Frontal cortex (tissue), 4 donors: Measurements from ENCODE around the gene TGFB1. TPM values are rescaled to one million over a fixed set of nuclear protein-coding genes. Genes with fewer than 3 reads are reported as not detected.
"Not testable (repeated sequence)": the region's sequence is repeated elsewhere in the genome, so short reads cannot be mapped to it uniquely, and the experiment has no call there.

Experiments
- DNase-seq, 2 donors: peaks; one replicate each; pipeline ENCODE4 v3.0.0; 2012; ENCODE audit warnings: low spot score in 2 of 2
- FAIRE-seq: peaks from 2 replicates; lab custom pipeline; 2012; peaks lifted over from hg19 to GRCh38; lab: Jason Lieb, UNC
- total RNA-seq: library from RNA; depleted of rRNA; stranded (reverse); fragments of >200 nt; gene quantifications from one replicate; pipeline ENCODE4 v1.2.3, GENCODE V29; 2014
- donor health status: control.
- donor health status: control.
- donor health status: control.

TGFB1 gene
- total RNA-seq, 1 donor from 2014 or later = 0.41 TPM

DNA sequence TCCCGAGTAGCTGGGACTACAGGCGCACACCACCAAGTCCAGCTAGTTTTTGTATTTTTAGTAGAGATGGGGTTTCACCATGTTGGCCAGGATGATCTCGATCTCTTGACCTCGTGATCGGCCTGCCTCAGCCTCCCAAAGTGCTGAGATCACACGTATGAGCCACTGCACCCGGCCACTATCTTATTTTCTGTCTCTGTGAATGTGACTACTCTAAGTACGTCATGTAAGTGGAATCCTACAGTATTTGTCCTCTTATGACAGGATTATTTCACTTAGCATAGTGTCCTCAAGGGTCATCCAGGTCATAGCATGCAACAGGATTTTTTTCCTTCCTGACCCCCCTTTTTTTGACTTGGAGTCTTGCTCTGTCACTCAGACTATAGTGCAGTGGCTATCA, 17.8 kb upstream of the TGFB1 start:
- FAIRE-seq = no peak
- no peak for DNase-seq

DNA sequence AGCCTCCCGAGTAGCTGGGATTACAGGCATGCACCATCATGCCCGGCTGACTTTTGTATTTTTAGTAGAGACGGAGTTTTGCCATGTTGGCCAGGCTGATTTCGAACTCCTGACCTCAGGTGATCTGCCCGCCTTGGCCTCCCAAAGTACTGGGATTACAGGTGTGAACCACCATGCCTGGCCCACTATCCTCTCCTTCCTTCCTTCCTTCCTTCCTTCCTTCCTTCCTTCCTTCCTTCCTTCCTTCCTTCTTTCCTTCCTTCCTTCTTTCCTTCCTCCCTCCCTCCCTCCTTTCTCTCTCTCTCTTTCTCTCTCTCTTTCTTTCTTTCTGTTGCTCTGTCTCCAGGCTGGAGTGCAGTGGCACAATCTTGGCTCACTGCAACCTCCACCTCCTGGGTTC, 17.4 kb upstream of the TGFB1 start:
- not testable (repeated sequence) for DNase-seq, FAIRE-seq

DNA sequence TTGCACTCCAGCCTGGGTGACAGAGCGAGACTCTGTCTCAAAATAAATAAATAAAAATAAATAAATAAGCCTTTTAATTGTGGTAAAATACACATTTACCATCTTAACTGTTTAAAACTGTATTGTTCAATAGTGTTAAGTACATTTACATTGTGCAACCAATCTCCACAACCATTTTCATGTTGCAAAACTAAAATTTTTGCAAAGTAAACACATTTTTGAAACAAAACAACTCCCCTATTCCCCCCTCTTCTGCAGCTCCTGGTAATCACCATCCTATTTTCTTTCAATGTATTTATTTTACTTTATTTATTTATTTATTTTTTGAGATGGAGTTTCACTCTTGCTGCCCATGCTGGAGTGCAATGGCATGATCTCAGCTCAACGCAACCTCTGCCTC, 16.0 kb upstream of the TGFB1 start:
- no peak for DNase-seq
- no peak for FAIRE-seq

DNA sequence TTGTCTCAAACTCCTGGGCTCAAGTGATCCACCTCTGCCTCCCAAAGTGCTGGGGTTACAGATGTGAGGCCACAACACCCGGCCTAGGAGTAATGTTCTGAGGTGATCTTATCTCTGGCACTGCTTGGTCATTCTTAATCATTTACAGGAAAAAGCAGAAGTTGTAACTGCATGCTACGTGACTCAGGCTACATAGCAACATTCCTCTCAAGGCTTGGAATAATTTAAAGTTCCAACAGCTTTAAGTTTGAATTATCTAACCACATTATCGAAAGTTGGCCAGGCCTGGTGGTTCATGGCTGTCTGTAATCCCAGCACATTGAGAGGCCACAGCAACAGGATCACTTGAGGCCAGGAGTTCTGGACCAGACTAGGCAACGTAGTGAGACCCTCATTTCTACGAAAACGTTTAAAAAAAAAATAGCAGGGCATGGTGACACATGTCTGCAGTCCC, 14.2 kb upstream of the TGFB1 start:
- no peak for FAIRE-seq
- DNase-seq = no peak

DNA sequence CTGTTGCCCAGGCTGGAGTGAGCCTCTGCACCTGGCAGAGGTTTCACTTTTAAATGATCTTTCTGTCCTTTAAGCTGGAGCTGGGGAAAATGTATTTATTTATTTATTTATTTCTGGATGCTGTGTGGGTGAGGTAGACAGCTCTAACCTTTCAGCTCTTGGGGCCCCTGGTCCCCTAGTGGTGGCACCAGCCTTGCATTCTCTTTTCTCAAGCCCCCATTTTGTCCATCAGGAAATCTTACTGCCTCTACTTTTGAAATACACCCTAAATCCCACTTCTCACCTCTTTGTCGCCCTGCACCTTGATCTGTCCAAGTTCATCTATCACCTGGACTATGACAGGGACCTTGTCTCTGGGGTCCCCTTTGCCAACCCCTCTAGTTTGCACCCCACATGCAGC, 12.4 kb upstream of the TGFB1 start:
- DNase-seq (no peak), FAIRE-seq (no peak)

DNA sequence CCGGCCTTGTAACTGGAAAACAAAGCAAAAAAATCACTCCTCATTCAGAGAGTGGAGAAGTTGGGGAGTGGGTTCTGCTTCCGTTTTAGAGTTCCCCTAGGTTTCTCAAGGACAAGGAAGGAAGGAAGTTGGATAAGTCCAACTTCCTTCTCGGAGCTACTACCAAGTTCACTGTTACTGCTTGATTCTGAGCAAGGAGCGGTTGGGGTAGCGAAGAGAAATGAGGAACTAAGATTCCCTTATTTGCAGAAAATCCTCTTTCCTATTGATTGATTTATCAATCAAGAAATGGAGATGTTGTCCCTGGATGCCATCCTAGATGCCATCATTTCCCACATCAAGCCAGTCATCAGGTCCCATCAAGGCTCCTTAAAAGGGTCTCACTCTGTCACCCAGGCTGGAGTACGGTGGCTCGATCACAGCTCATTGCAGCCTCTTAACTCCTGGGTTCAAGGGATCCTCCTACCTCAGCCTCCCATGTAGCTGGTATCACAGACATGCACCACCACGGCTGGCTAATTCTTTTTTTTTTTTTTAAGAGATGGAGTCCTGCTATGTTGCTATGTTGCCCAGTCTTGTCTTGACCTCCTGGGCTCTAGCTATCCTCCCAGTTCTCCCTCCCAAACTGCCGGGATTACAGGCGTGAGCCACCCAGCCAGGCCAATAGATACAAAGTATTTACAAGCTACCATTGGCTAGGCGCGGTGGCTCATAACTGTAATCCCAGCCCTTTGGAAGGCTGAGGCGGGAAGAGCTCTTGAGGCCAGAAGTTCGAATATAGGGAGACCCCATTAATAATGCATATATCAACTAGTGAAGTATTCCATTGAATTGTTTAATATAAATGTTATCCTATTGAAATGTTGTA, 11.0 kb upstream of the TGFB1 start:
- DNase-seq = no peak
- no peak for FAIRE-seq

DNA sequence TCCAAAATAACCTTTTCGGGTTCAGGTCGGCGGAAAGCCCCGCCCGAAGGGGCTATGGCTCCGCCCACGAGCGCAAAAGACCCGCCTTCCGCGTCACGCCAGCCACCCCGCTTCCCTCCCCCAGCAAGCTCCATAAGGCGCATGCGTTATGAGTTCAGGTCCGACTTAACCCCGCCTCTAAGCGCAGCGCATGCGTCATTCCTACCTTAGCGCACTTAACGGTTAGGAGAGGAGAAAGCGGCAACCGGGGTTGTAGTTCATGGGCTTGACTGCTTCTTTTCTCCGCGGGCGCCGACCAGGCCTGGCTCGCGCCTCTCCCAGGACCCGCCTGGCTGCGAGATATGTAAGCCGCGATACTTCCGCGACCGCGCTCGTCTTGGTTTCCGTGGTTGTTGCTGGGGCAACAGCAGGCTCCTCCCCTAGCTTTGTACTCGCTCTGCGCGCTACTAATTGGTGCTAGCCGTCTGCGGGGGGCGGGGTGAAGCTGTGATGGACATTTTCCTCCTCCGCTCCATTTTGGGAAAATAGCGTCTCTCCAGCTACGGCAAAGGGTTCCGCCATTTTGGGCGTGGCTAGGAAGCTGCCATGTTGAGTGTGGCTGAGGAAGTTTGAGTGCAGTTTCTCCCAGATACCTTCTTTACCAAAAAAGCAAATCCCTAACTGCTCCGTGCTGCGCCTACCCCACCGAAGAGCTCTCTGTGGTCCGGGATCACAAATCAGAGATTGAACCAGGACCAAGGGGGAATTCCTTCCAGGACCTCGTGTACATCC, 10.2 kb upstream of the TGFB1 start, which contains the start of gene B9D2:
Gene B9D2, minus strand, starts transcription at position 397 of the 771 bp plus-strand sequence. CDS start 630 bp downstream, outside the sequence.
- DNase-seq (peak; percentile 90 to 96), FAIRE-seq (peak; percentile 49)

DNA sequence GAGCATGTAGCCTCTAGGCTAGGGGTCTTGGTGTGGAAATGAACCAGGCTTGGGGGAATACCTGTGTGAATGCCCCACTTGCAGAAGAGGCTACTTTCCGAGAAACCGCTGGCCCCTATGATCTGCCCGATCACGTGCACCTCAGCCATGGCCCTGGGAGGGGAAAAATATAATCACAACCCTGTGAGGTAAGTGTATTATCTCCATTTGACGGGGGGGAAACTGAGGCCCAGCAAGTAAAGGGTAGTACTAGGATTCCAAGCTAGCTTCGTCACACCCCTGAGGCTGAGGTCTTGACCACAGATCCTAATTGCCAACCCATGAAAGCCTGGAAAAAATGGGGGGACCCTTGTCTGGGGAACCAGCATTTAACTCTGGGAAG, 9.6 kb upstream of the TGFB1 start:
- DNase-seq = no peak
- FAIRE-seq = no peak

DNA sequence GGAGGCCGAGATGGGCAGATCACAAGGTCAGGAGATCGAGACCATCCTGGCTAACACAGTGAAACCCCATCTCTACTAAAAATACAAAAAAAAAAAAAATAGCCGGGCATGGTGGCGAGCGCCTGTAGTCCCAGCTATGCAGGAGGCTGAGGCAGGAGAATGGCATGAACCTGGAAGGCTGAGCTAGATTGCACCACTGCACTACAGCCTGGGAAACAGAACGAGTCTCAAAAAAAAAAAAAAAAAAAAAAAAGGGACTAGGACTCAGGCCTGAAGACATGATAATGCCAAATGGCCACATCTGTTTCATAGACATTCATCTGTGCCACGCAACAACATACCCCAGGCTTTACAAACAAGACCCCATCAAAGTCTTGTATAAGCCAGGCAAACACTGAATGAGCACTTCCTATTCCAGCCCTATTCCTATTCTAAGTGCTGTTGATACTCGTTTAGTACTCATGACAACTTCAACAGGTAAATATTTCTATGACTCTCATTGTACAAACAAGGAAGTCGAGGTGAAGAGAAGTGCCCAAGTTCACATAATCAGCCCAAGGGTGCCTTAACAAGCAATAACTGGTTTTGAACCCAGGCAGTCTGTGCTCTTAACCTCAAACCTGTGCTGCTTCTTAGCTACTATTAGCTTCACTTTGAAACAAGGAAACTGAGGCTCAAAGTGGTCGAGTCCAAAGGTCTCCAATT, 8.6 kb upstream of the TGFB1 start:
- DNase-seq (no peak), FAIRE-seq (no peak)

DNA sequence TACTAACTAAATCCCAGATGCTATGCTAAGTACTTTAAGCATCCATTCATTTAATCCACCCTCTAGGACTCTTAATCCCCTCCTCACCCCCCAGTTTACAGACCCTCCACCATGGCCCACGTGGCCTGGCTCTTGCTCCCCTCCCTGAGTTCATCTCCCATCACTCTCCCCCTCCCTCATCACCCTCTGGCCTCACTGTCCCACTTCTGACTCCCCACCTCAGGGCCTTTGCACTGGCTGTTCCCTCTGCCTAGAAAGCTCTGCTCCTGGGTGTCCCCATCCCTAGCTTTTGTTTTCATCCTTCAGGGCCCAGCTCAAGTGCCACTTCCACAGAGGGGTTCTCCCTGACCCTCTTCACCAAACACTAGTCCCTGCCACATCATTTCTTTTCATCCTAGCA, 6.0 kb upstream of the TGFB1 start:
- no peak for DNase-seq
- FAIRE-seq = no peak

DNA sequence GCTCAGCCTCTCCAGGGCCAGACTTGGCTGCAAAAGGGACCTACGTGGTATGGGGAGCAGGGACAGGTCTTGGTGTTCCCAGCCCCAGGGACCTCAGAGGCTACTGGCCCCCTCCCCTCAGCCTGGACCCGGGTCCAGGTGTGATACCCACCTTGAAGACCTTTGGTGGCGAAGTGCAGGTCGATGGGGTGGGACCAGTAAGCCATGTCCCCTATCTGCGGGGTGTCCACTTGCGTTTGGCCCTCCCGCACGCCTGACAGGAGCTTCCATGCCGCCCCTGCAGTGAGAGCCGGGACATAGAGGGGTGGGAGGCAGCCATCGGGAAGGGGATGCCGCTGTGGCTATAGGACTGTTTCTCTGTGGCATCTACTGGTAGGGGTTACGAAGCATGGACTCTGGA, 4.0 kb upstream of the TGFB1 start:
- FAIRE-seq = no peak

DNA sequence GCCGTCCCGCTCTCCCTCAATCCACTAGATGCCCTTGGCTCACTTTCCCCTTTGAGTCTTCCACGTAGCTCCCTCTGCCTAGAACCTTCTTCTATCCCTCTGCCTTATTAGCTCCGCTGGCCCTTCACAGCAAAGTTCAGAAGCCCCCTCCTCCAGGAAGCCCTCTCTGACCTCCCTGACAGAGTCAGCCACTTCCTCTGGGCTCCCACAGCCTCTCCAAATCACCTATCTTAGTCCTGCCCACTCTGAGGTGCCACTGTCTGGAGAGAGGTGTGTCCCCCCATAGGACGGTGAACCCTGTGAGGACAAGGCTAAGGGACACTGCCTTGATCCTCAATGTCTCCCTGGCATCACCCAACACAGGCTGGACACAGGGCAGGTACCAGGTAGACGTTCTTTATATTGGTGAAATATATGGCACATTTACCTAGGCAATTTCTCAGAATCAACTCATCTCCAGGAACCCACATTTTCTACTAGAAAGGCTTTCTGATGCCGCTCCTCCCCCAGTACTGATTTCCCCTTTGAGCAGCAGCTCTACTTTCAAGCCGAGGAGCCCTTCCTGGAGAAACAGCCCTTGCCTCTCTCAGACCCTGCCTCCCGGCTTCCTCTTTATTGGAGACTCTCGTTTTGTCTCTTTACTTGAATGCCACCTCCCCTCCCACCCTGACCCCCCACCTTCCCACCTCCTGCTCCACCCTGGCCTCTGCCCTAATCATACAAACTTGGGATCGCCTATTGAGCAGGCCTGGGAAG, 3.4 kb upstream of the TGFB1 start:
- FAIRE-seq = no peak
- DNase-seq = no peak

More for the DNA sequence above, 4.0 kb upstream of the TGFB1 start:
- no peak for DNase-seq

DNA sequence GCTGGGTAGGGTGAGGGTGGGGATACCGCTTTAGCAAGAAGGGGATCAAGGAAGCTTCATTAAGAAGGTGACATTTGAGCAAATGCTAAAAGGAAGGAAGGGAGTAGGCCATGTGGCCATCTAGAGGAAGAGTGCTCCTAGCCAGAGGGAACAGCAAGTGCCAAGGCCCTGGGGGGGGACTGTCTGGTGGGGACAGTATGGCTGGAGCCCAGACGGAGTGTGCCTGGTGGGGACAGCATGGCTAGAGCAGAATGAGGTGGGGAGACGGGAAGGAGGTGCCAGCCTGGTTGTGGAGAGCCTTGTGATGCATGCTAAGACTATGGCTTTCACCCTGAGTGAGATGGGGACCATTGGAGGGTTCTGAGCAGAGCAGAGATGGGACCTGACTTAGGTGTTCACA, 2.1 kb upstream of the TGFB1 start:
- DNase-seq (no peak), FAIRE-seq (no peak)

DNA sequence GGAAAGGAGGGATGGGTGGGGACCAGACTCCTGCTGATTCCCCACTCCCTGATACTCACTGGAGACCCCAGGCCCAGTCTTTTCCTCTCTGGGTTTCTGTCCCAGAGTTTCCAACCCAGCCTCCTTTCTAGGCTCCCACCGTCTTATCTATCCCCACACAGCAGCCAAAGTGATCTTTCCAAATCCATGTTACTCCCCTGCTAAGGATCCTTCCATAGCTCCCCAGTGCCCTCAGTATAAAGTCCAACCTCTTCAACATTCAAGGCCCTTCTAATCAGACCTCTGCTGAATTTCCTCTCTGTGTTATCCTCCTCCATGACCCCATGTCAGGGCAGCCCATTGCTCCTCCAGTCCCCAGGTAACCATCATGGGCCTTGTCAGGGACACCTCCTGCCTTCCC, 1.3 kb upstream of the TGFB1 start:
- DNase-seq (no peak), FAIRE-seq (no peak)

DNA sequence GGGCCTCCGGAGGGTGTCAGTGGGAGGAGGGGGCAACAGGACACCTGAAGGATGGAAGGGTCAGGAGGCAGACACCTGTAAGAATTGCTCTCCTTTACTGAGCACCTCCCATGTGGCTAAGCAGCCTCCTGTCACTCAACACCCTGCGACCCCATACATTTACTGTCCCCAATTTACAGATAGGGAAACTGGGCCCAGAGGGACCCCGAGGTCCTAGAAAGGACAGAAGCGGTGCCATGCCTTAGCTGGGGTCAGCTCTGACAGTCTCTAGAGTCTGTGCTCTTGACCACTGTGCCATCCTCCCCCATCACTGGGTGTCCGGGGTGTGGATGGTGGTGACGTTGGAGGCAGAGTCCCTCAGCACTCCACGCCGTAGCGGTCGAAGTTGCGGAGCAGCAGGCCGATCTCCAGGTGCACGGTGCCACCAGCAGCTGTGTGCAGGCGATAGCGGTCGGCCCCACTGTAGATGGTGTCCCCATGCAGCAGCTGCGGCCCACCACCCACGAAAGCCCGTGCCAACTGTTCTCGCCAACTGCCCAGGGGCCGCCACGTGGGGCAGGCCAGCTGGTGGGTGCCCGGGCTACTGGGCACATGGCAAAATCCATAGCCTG, 726 bp upstream of the TGFB1 start:
- FAIRE-seq = no peak
- DNase-seq = no peak

DNA sequence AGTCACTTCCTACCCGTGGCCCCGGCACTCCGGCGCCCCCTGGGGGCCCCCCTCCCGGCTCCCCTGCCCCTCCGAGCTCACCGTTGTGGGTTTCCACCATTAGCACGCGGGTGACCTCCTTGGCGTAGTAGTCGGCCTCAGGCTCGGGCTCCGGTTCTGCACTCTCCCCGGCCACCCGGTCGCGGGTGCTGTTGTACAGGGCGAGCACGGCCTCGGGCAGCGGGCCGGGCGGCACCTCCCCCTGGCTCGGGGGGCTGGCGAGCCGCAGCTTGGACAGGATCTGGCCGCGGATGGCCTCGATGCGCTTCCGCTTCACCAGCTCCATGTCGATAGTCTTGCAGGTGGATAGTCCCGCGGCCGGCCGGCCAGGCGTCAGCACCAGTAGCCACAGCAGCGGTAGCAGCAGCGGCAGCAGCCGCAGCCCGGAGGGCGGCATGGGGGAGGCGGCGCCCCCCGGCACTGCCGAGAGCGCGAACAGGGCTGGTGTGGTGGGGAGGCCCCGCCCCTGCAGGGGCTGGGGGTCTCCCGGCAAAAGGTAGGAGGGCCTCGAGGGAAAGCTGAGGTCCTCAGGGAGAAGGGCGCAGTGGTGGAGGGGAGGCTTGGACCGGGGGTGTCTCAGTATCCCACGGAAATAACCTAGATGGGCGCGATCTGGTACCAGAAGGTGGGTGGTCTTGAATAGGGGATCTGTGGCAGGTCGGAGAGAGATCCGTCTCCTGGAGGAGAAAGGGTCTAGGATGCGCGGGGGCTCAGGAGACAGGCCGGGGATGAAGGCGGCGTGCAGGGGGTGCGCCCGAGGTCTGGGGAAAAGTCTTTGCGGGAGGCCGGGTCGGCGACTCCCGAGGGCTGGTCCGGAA, 885 bp downstream of the TGFB1 start:
- DNase-seq = peak in 1 of 2 donors; percentile 66
- no peak for FAIRE-seq

DNA sequence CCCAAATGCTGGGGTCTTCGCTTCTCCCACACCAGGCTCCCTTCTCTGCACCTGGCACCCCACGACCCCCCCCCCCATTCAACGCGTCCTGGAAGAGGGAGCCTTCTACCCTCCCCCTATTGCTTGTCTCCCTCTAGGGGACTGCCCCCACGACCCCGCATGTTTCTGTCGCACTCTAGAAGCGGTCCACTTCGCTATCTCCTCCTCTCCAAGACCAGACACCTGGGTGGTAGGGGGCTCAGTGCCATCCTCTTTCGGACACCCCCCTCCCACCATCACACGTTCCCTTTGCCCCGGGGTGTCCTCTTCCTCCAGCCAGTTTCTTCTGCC, 1.5 kb downstream of the TGFB1 start:
- DNase-seq (no peak), FAIRE-seq (no peak)
